Measurements from ENCODE around the gene TMEM179B.
A peak's percentile ranks its signal among the peaks of the same experiment; 100 is the strongest.

Gene TMEM179B

GRCh38 chr11:62752994-62753735 is 34.0 kb upstream of the TMEM179B start:
- Histone ChIP-seq H4K20me1 (ENCODE audit: insufficient read depth, low read length) (no peaks in the 10 kb centered on the region), H3K4me3 (ENCODE audit: low read length) (peak overlapping the region; percentile 78), H2AFZ (ENCODE audit: low read depth, low read length) (no peak overlapping the region), H3K79me2 (ENCODE audit: low read length) (no peaks in the 10 kb centered on the region), H3K4me1 (ENCODE audit: low read length) (peaks cover 8% of the 10 kb centered on the region), H3K9me3 (ENCODE audit: insufficient read depth, low read length) (no peaks in the 10 kb centered on the region), H3K27ac (ENCODE audit: low read length) (no peak overlapping the region), H3K4me2 (ENCODE audit: low read length) (peak overlapping the region; percentile 81), H3K9ac (ENCODE audit: low read length) (peak overlapping the region; percentile 27; the same call in 1 of the 2 replicates), H3K27me3 (ENCODE audit: low read depth, low read length) (no peaks in the 10 kb centered on the region), H3K36me3 (replicated peaks; ENCODE audit: low read depth, low read length) (peaks cover 9% of the 10 kb centered on the region)
- TF ChIP-seq CTCF (IDR thresholded peaks at IDR 0.05; ENCODE audit: low read depth, low read length): no peak
- no peak for TF ChIP-seq EZH2phosphoT487 (IDR thresholded peaks at IDR 0.05; ENCODE audit: low read depth)

DNA sequence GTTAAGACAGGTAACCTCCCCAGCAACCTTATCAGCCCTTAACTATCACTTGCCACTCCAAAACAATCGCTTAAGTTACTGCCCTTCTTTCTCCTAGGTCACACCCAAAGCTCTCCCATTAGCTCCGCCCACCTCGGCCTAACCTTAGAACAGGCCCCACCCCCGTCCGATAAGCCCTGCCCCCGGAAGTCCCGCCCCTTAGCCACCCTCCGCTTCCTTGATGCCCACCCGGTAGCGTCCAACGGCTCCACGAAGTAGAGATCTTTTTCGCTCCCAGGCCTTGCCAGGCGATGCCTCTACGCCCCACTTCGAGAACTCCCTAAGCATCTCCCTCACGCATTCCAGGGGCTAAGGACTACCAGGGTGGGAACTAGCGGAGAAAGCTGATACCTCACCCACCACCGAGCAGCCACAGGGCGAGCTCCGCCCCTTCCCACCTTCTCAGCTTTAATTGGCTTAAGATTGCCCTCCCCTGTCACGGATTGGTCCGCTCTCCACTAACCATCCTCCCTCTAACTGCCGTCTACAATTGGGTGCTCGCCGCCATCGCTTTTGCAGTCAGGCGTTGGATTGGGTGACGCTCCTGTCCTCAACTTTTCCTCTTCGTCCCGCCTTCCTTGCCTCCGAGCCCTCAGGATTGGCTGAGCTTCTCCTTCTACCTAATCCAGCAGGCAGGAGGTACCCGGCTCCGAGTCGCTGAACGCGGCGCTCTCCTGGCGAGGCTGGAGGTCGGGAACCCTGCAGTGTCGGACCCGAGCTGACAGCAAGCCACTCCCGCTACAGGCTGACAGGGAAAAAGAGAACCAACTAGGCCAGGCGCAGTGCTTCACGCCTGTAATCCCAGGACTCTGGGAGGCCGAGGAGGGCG is 33.2 kb upstream of the TMEM179B start, which contains the start of gene ZBTB3:
Gene ZBTB3, minus strand, starts transcription at position 425 of the 868 bp plus-strand sequence. CDS start 496 bp downstream, outside the sequence.
- Histone ChIP-seq H3K4me2 (ENCODE audit: low read length) (peak within 1 kb of the TSS; percentile 81), H3K27me3 (ENCODE audit: low read depth, low read length) (no peaks in the 10 kb centered on the region), H4K20me1 (ENCODE audit: insufficient read depth, low read length) (no peaks in the 10 kb centered on the region), H3K4me1 (ENCODE audit: low read length) (peaks cover 8% of the 10 kb centered on the region), H3K9ac (ENCODE audit: low read length) (peak within 1 kb of the TSS; percentile 71), H2AFZ (ENCODE audit: low read depth, low read length) (peak within 1 kb of the TSS; percentile 94), H3K4me3 (ENCODE audit: low read length) (peak within 1 kb of the TSS; percentile 78), H3K79me2 (ENCODE audit: low read length) (no peaks in the 10 kb centered on the region), H3K27ac (ENCODE audit: low read length) (peak within 1 kb of the TSS; percentile 60), H3K9me3 (ENCODE audit: insufficient read depth, low read length) (no peaks in the 10 kb centered on the region), H3K36me3 (replicated peaks; ENCODE audit: low read depth, low read length) (peaks cover 9% of the 10 kb centered on the region)
- TF ChIP-seq EZH2phosphoT487 (IDR thresholded peaks at IDR 0.05; ENCODE audit: low read depth): no peak
- no peak for TF ChIP-seq CTCF (IDR thresholded peaks at IDR 0.05; ENCODE audit: low read depth, low read length)

- H3K4me2 ChIP-seq (ENCODE audit: low read length): no peak overlapping the region
- no peaks in the 10 kb centered on the region for H4K20me1 ChIP-seq (ENCODE audit: insufficient read depth, low read length)
- no peaks in the 10 kb centered on the region for H3K9me3 ChIP-seq (ENCODE audit: insufficient read depth, low read length)
- H3K9ac ChIP-seq (ENCODE audit: low read length): no peak overlapping the region
- no peaks in the 10 kb centered on the region for H3K27me3 ChIP-seq (ENCODE audit: low read depth, low read length)
- peaks cover 6% of the 10 kb centered on the region for H3K36me3 ChIP-seq (replicated peaks; ENCODE audit: low read depth, low read length)
- no peak overlapping the region for H2AFZ ChIP-seq (ENCODE audit: low read depth, low read length)
- peaks cover 8% of the 10 kb centered on the region for H3K4me1 ChIP-seq (ENCODE audit: low read length)
- no peaks in the 10 kb centered on the region for H3K79me2 ChIP-seq (ENCODE audit: low read length)
- no peak overlapping the region for H3K4me3 ChIP-seq (ENCODE audit: low read length)
- no peak overlapping the region for H3K27ac ChIP-seq (ENCODE audit: low read length)
- no peak for TF ChIP-seq EZH2phosphoT487 (IDR thresholded peaks at IDR 0.05; ENCODE audit: low read depth)
- TF ChIP-seq CTCF (IDR thresholded peaks at IDR 0.05; ENCODE audit: low read depth, low read length): no peak
Measured at GRCh38 chr11:62755086-62755615, 32.1 kb upstream of the TMEM179B start.

Measured in OCI-LY3 (cell line).